ENCODE data around the gene FBH1.

DNA sequence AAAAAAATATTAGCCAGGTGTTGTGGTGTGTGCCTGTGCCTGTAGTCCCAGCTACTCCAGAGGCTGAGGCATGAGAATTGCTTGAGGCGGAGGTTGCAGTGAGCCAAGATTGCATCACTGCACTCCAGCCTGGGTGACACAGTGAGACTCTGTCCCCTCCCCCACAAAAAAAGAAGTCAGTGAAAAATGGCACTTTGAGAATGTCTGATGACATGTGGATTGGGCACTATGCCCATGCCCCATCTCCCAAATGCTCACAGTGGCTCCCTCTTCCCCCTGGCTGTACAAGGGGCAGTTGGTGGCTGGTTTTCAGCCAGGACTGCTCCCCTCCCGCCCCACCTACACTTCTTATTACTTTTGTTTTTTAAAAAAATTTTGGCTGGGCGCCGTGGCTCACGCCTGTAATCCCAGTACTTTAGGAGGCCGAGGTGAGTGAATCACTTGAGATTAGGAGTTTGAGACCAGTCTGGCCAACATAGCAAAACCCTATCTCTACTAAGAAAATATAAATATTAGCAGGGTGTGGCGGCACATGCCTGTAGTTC lies 61.2 kb downstream of the FBH1 start:
- TF ChIP-seq, protein P1, sequence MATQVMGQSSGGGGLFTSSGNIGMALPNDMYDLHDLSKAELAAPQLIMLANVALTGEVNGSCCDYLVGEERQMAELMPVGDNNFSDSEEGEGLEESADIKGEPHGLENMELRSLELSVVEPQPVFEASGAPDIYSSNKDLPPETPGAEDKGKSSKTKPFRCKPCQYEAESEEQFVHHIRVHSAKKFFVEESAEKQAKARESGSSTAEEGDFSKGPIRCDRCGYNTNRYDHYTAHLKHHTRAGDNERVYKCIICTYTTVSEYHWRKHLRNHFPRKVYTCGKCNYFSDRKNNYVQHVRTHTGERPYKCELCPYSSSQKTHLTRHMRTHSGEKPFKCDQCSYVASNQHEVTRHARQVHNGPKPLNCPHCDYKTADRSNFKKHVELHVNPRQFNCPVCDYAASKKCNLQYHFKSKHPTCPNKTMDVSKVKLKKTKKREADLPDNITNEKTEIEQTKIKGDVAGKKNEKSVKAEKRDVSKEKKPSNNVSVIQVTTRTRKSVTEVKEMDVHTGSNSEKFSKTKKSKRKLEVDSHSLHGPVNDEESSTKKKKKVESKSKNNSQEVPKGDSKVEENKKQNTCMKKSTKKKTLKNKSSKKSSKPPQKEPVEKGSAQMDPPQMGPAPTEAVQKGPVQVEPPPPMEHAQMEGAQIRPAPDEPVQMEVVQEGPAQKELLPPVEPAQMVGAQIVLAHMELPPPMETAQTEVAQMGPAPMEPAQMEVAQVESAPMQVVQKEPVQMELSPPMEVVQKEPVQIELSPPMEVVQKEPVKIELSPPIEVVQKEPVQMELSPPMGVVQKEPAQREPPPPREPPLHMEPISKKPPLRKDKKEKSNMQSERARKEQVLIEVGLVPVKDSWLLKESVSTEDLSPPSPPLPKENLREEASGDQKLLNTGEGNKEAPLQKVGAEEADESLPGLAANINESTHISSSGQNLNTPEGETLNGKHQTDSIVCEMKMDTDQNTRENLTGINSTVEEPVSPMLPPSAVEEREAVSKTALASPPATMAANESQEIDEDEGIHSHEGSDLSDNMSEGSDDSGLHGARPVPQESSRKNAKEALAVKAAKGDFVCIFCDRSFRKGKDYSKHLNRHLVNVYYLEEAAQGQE (IDR thresholded peaks at IDR 0.05; ENCODE audit: unreplicated experiment), result no peak
- TF ChIP-seq EZH2 (IDR thresholded peaks at IDR 0.05; ENCODE audit: low read depth, unreplicated experiment) (no peak), STAT1 (IDR thresholded peaks at IDR 0.05; ENCODE audit: unreplicated experiment) (no peak), POLR2AphosphoS5 (IDR thresholded peaks at IDR 0.05; ENCODE audit: low read depth) (no peak)
- TF ChIP-seq, protein P2, sequence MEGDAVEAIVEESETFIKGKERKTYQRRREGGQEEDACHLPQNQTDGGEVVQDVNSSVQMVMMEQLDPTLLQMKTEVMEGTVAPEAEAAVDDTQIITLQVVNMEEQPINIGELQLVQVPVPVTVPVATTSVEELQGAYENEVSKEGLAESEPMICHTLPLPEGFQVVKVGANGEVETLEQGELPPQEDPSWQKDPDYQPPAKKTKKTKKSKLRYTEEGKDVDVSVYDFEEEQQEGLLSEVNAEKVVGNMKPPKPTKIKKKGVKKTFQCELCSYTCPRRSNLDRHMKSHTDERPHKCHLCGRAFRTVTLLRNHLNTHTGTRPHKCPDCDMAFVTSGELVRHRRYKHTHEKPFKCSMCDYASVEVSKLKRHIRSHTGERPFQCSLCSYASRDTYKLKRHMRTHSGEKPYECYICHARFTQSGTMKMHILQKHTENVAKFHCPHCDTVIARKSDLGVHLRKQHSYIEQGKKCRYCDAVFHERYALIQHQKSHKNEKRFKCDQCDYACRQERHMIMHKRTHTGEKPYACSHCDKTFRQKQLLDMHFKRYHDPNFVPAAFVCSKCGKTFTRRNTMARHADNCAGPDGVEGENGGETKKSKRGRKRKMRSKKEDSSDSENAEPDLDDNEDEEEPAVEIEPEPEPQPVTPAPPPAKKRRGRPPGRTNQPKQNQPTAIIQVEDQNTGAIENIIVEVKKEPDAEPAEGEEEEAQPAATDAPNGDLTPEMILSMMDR (conservative IDR thresholded peaks at IDR 0.05; ENCODE audit: low read depth in 2 of 2), result no peak
